Measurements from ENCODE around the gene CUL5.

The CUL5 gene

DNA sequence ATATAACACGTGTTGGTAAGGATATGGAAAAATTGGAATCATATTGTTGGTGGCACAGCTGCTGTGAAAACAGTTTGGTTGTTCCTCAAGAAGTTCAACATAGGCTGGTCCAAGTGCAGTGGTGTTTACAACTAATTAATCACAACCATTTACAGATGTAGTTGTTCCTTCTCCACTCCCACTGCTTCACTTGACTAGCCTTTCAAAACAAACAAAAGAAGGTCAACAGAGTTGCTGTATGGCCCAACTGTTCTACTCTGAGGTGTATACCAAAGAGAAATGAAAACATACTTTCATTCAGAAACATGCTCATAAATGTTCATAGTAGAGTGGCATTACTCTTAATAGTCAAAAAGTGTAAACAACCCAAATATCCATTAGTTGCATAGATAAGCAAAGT lies 76.1 kb downstream of the CUL5 start:
- H3K4me3 ChIP-seq = no peak overlapping the region
- peaks cover 0 to 12% (median 0%) of the 10 kb centered on the region in 11 experiments; a peak in 5 of 22 replicates for H4K20me1 ChIP-seq
- peaks cover 64 to 93% (median 84%) of the 10 kb centered on the region in 11 experiments for H3K36me3 ChIP-seq
- H3K9me3 ChIP-seq (replicated peaks in 1 of 11) = no peaks in the 10 kb centered on the region
- H3K27ac ChIP-seq = no peak overlapping the region
- no peak overlapping the region for H3K4me2 ChIP-seq
- H3K27me3 ChIP-seq = no peaks in the 10 kb centered on the region
- H3K9ac ChIP-seq = no peak overlapping the region
- TF ChIP-seq Cebpa-rat (IDR thresholded peaks at IDR 0.05) = no peak
- H3K4me1 ChIP-seq = no peaks in the 10 kb centered on the region

DNA sequence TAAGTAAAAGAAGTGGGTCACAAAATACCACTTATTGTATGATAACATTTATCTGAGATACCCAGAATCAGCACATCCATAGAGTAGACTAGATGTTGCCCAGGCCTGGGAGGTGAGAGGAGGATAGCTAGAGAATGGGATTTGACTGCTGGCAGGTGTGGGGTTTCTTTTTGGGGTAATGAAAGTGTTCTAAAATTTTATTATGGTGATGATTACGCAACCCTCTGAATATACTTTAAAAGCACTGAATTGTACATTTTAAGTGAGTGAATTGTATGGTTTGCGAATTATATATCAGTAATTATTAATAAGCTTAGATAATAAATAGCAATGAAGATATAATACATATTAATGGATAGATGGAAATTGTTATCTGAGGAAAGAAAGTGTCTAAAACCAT lies 77.0 kb downstream of the CUL5 start:
- Histone ChIP-seq H3K4me1 (no peaks in the 10 kb centered on the region), H3K9me3 (replicated peaks in 1 of 11) (no peaks in the 10 kb centered on the region), H4K20me1 (peaks cover 0 to 12% (median 0%) of the 10 kb centered on the region in 11 experiments; a peak in 5 of 22 replicates), H3K36me3 (peaks cover 60 to 92% (median 83%) of the 10 kb centered on the region in 11 experiments), H3K9ac (no peak overlapping the region), H3K27ac (no peak overlapping the region), H3K4me3 (no peak overlapping the region), H3K4me2 (no peak overlapping the region), H3K27me3 (no peaks in the 10 kb centered on the region)
- TF ChIP-seq Cebpa-rat (IDR thresholded peaks at IDR 0.05) = peak in 7 of 11 experiments; percentile 38 to 74 (median 68); a peak in 10 of 22 replicates

- Histone ChIP-seq H3K9me3 (replicated peaks in 1 of 11) (no peaks in the 10 kb centered on the region), H3K4me3 (no peak overlapping the region), H4K20me1 (no peaks in the 10 kb centered on the region; a peak in 1 of 22 replicates), H3K27me3 (no peaks in the 10 kb centered on the region), H3K27ac (no peak overlapping the region), H3K4me2 (peak overlapping the region in 1 of 11 experiments; percentile 37; a peak in 1 of 22 replicates), H3K9ac (no peak overlapping the region), H3K36me3 (peaks cover 74 to 100% (median 91%) of the 10 kb centered on the region in 11 experiments), H3K4me1 (peaks cover 0 to 11% (median 0%) of the 10 kb centered on the region in 10 experiments; a peak in 2 of 20 replicates)
- no peak for TF ChIP-seq Cebpa-rat (IDR thresholded peaks at IDR 0.05)
These were observed 83.4 kb downstream of the CUL5 start for GRCh38 chr11:108092134-108092533.

DNA sequence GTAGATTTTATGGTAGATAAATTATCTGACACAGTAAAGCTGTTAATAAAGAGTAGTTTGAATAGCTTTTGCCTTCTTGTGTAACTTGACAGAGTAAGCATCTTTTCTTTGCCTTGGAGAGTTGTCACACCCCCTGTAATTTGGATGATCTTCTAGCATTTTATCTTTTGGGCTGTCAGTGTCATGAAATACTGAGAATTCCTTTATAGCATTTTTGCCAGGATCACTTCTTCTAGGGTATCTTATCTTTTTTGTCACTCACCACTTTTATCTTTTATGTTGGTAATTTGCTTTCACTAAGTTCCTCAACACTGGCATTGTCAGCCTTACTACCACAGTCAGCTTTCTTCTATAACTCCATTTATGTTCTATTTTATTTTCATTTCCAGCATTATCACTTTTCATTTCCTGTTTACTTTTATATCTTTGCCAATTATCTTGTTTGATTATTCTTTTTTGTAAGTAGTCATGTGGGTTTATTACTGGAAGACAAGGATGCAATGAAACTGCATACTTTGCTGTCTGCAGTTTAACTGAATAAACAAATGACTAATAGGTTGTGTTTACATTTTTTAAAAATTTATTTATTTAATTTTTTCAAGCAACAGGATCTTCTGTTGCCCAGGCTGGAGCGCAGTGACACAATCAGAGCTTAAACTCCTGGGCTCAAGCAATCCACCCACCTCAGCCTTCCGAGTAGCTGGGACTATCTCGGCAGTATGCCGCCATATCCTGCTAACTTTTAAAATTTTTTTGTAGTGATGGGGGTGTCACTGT lies 84.6 kb downstream of the CUL5 start:
- no peak for TF ChIP-seq Cebpa-rat (IDR thresholded peaks at IDR 0.05)
- Histone ChIP-seq H3K36me3 (peaks cover 75 to 100% (median 92%) of the 10 kb centered on the region in 11 experiments), H3K4me2 (no peak overlapping the region)

GRCh38 chr11:108097179-108097578 lies 88.5 kb downstream of the CUL5 start:
- no peak overlapping the region for H3K9ac ChIP-seq
- H3K27ac ChIP-seq = no peak overlapping the region
- no peaks in the 10 kb centered on the region for H3K9me3 ChIP-seq (replicated peaks in 1 of 11)
- H3K4me2 ChIP-seq = no peak overlapping the region
- no peak overlapping the region for H3K4me3 ChIP-seq
- H3K27me3 ChIP-seq = no peaks in the 10 kb centered on the region
- H4K20me1 ChIP-seq = peaks cover 0 to 4% (median 0%) of the 10 kb centered on the region in 11 experiments; a peak in 1 of 22 replicates
- H3K4me1 ChIP-seq = peaks cover 0 to 2% (median 0%) of the 10 kb centered on the region in 10 experiments; a peak in 2 of 20 replicates
- peaks cover 84 to 100% (median 94%) of the 10 kb centered on the region in 11 experiments for H3K36me3 ChIP-seq
- no peak for TF ChIP-seq Cebpa-rat (IDR thresholded peaks at IDR 0.05)

More for the DNA sequence above, 84.6 kb downstream of the CUL5 start:
- Histone ChIP-seq H3K27me3 (no peaks in the 10 kb centered on the region), H3K27ac (no peak overlapping the region), H4K20me1 (no peaks in the 10 kb centered on the region), H3K4me1 (peaks cover 0 to 11% (median 0%) of the 10 kb centered on the region in 10 experiments; a peak in 2 of 20 replicates), H3K9me3 (replicated peaks in 1 of 11) (no peaks in the 10 kb centered on the region), H3K4me3 (no peak overlapping the region), H3K9ac (no peak overlapping the region)

- Histone ChIP-seq H3K27me3 (no peaks in the 10 kb centered on the region), H3K9me3 (replicated peaks in 1 of 11) (no peaks in the 10 kb centered on the region), H3K4me2 (no peak overlapping the region), H3K4me3 (no peak overlapping the region), H3K36me3 (peaks cover 77 to 100% (median 89%) of the 10 kb centered on the region in 11 experiments), H3K27ac (no peak overlapping the region), H3K4me1 (no peaks in the 10 kb centered on the region), H4K20me1 (peaks cover 0 to 4% (median 0%) of the 10 kb centered on the region in 11 experiments; a peak in 2 of 22 replicates), H3K9ac (no peak overlapping the region)
- TF ChIP-seq Cebpa-rat (IDR thresholded peaks at IDR 0.05) = no peak
These were observed 92.5 kb downstream of the CUL5 start for GRCh38 chr11:108101090-108101775.

GRCh38 chr11:108111126-108111525 lies 102.4 kb downstream of the CUL5 start:
- Histone ChIP-seq H3K4me3 (no peak overlapping the region), H4K20me1 (peaks cover 0 to 14% (median 0%) of the 10 kb centered on the region in 11 experiments; a peak in 4 of 22 replicates), H3K36me3 (peaks cover 0 to 43% (median 4%) of the 10 kb centered on the region in 11 experiments; a peak in 15 of 22 replicates), H3K27ac (no peak overlapping the region), H3K9me3 (replicated peaks in 1 of 11) (no peaks in the 10 kb centered on the region), H3K9ac (no peak overlapping the region), H3K27me3 (no peaks in the 10 kb centered on the region), H3K4me1 (peaks cover 15 to 26% (median 17%) of the 10 kb centered on the region in 10 experiments), H3K4me2 (no peak overlapping the region)
- no peak for TF ChIP-seq Cebpa-rat (IDR thresholded peaks at IDR 0.05)

- H3K4me2 ChIP-seq = no peak overlapping the region
- no peak for TF ChIP-seq Cebpa-rat (IDR thresholded peaks at IDR 0.05)
- H3K27me3 ChIP-seq = no peaks in the 10 kb centered on the region
These were observed 103.4 kb downstream of the CUL5 start for GRCh38 chr11:108112057-108112456.

More at GRCh38 chr11:108112057-108112456, 103.4 kb downstream of the CUL5 start:
- Histone ChIP-seq H3K4me3 (no peak overlapping the region), H3K4me1 (peaks cover 15 to 32% (median 21%) of the 10 kb centered on the region in 10 experiments), H3K9ac (no peak overlapping the region), H3K9me3 (replicated peaks in 1 of 11) (no peaks in the 10 kb centered on the region), H3K27ac (no peak overlapping the region), H3K36me3 (peaks cover 0 to 35% (median 3%) of the 10 kb centered on the region in 11 experiments; a peak in 11 of 22 replicates), H4K20me1 (peaks cover 0 to 14% (median 0%) of the 10 kb centered on the region in 11 experiments; a peak in 4 of 22 replicates)

Measured in BLaER1 treated with 17β-estradiol and CSF1 and Interleukin-3, amounts not matched to agents 10 nM and 100 nM (cell line).